ENCODE data around the gene CHMP1A.

Gene CHMP1A

DNA sequence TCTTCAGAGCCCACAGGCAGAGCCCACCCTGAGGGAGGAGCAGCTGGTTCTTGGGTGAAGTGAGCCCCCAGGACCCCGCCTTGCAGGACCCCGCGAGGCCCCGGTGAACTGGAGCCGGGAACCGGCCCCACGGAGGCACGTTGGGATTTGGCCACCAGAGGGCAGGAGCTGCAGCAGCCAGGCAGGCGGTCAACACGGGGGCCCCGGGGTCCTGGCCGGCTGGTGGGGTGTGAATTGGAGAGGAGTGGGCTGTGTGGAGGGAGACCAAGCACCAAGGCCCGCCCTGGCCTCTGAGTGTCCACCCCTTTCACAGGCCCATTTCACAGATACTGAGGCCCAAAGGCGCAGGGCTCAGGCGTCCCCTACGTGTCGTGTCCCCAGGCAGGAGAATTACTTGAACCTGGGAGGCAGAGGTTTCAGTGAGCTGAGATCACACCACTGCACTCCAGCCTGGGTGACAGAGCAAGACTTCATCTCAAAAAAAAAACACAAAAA is 41.9 kb downstream of the CHMP1A start:
- H4K20me1 ChIP-seq (ENCODE audit: insufficient read depth, low read length): no peaks in the 10 kb centered on the region
- no peak overlapping the region for H3K4me2 ChIP-seq (ENCODE audit: low read length)
- no peaks in the 10 kb centered on the region for H3K36me3 ChIP-seq (replicated peaks; ENCODE audit: low read depth, low read length)
- H3K27me3 ChIP-seq (ENCODE audit: low read depth, low read length): no peaks in the 10 kb centered on the region
- no peaks in the 10 kb centered on the region for H3K79me2 ChIP-seq (ENCODE audit: low read length)
- H2AFZ ChIP-seq (ENCODE audit: low read depth, low read length): no peak overlapping the region
- TF ChIP-seq EZH2phosphoT487 (IDR thresholded peaks at IDR 0.05; ENCODE audit: low read depth): no peak
- TF ChIP-seq, protein P1, sequence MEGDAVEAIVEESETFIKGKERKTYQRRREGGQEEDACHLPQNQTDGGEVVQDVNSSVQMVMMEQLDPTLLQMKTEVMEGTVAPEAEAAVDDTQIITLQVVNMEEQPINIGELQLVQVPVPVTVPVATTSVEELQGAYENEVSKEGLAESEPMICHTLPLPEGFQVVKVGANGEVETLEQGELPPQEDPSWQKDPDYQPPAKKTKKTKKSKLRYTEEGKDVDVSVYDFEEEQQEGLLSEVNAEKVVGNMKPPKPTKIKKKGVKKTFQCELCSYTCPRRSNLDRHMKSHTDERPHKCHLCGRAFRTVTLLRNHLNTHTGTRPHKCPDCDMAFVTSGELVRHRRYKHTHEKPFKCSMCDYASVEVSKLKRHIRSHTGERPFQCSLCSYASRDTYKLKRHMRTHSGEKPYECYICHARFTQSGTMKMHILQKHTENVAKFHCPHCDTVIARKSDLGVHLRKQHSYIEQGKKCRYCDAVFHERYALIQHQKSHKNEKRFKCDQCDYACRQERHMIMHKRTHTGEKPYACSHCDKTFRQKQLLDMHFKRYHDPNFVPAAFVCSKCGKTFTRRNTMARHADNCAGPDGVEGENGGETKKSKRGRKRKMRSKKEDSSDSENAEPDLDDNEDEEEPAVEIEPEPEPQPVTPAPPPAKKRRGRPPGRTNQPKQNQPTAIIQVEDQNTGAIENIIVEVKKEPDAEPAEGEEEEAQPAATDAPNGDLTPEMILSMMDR (IDR thresholded peaks at IDR 0.05; ENCODE audit: low read depth, low read length): peak; percentile 76
- no peak overlapping the region for H3K9ac ChIP-seq (ENCODE audit: low read length)
- no peak overlapping the region for H3K27ac ChIP-seq (ENCODE audit: low read length)
- H3K4me3 ChIP-seq (ENCODE audit: low read length): no peak overlapping the region
- no peaks in the 10 kb centered on the region for H3K4me1 ChIP-seq (ENCODE audit: low read length)
- no peaks in the 10 kb centered on the region for H3K9me3 ChIP-seq (ENCODE audit: insufficient read depth, low read length)

DNA sequence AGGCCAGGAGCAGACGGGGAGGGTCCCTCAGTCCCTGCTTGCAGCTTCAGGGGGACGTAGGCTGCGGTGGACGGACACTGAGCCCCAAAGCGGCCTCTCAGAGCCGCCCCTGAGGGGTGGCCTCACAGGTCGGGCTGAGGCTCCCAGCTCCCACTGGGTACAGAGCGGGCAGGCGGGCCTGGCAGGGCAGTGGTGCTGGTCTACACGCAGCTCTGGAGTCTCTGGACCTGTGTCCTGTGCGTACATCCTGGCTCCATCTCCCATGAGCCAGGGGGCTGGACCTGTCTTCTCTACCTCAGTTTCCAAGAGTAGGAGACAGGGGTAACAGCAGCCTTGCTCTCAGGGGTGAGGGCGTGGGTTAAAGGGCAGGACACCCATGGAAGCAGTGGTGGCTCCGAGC is 42.3 kb downstream of the CHMP1A start:
- H3K4me1 ChIP-seq (ENCODE audit: low read length): no peaks in the 10 kb centered on the region
- no peaks in the 10 kb centered on the region for H3K79me2 ChIP-seq (ENCODE audit: low read length)
- H3K4me3 ChIP-seq (ENCODE audit: low read length): no peak overlapping the region
- H3K9me3 ChIP-seq (ENCODE audit: insufficient read depth, low read length): no peaks in the 10 kb centered on the region
- no peaks in the 10 kb centered on the region for H4K20me1 ChIP-seq (ENCODE audit: insufficient read depth, low read length)
- H2AFZ ChIP-seq (ENCODE audit: low read depth, low read length): no peak overlapping the region
- no peaks in the 10 kb centered on the region for H3K36me3 ChIP-seq (replicated peaks; ENCODE audit: low read depth, low read length)
- no peaks in the 10 kb centered on the region for H3K27me3 ChIP-seq (ENCODE audit: low read depth, low read length)
- no peak overlapping the region for H3K4me2 ChIP-seq (ENCODE audit: low read length)
- TF ChIP-seq, protein P1 (IDR thresholded peaks at IDR 0.05; ENCODE audit: low read depth, low read length): no peak
- TF ChIP-seq EZH2phosphoT487 (IDR thresholded peaks at IDR 0.05; ENCODE audit: low read depth): no peak
- no peak overlapping the region for H3K27ac ChIP-seq (ENCODE audit: low read length)
- no peak overlapping the region for H3K9ac ChIP-seq (ENCODE audit: low read length)

DNA sequence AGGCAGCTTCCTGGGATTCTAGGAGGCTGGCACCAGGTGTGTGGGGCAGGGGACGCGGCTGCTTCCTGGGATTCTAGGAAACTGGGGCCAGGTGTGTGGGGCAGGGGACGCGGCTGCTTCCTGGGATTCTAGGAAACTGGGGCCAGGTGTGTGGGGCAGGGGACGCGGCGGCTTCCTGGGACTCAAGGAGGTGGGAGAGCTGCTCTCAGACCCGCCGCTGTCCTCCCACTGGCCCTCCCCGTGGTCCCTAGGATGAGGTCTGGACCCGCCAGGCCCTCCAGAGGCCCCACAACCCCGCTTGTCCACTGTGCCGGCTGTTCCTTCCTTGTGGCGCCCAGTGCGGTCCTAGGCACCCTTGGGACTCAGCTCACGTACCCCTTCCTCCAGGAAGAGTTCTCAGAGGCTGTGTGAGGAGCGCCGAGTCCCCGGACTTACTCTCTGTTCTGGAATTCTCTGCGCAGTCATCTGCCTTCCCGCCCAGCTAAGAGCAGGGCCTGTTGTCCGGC is 43.5 kb downstream of the CHMP1A start:
- no peaks in the 10 kb centered on the region for H3K27me3 ChIP-seq (ENCODE audit: low read depth, low read length)
- no peak overlapping the region for H3K9ac ChIP-seq (ENCODE audit: low read length)
- no peak overlapping the region for H3K4me2 ChIP-seq (ENCODE audit: low read length)
- H3K36me3 ChIP-seq (replicated peaks; ENCODE audit: low read depth, low read length): no peaks in the 10 kb centered on the region
- no peak overlapping the region for H2AFZ ChIP-seq (ENCODE audit: low read depth, low read length)
- H3K27ac ChIP-seq (ENCODE audit: low read length): no peak overlapping the region
- H4K20me1 ChIP-seq (ENCODE audit: insufficient read depth, low read length): no peaks in the 10 kb centered on the region
- TF ChIP-seq, protein P1 (IDR thresholded peaks at IDR 0.05; ENCODE audit: low read depth, low read length): no peak
- TF ChIP-seq EZH2phosphoT487 (IDR thresholded peaks at IDR 0.05; ENCODE audit: low read depth): no peak
- no peaks in the 10 kb centered on the region for H3K9me3 ChIP-seq (ENCODE audit: insufficient read depth, low read length)
- H3K4me1 ChIP-seq (ENCODE audit: low read length): no peaks in the 10 kb centered on the region
- no peak overlapping the region for H3K4me3 ChIP-seq (ENCODE audit: low read length)
- H3K79me2 ChIP-seq (ENCODE audit: low read length): no peaks in the 10 kb centered on the region

DNA sequence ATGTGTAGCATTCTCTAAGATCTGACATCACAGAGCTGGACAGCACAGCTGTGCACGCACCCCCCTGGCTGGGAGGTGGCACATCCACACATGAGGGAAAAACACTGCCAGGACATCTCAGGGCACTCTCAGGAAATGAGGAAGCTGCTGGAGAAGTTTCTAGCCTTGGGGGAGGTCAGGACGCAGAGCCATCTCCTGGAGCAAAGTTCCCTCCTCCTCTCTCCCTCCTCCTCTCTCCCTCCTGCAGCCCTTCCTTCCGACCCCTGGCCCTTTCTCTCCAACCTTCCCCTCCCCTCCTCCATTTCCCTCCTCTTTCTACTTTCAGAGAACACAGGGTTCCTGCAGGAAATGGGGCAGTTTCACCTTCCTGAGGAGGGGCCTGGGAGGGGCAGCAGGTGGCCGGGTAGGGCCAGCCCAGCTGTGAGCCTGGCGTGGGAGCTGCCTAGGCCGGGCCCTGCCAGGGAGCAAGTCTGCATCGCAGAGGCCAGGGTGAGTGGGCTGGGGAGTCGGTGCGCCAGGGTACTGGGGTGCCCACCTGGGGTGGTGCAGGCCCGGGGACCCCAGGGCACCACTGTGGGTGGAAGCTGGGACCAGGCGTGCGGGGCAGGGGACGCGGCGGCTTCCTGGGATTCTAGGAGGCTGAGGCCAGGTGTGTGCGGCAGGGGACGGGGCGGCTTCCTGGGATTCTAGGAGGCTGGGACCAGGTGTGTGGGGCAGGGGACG is 44.1 kb downstream of the CHMP1A start, which contains the start of gene DPEP1:
DPEP1 (plus strand) TSS at position 412 of the 723 bp plus-strand sequence. CDS start 16,769 bp downstream, outside the sequence.
- Histone ChIP-seq H3K4me3 (ENCODE audit: low read length) (no peak within 1 kb of the TSS), H3K27me3 (ENCODE audit: low read depth, low read length) (no peaks in the 10 kb centered on the region), H3K79me2 (ENCODE audit: low read length) (no peaks in the 10 kb centered on the region), H3K9ac (ENCODE audit: low read length) (no peak within 1 kb of the TSS), H3K9me3 (ENCODE audit: insufficient read depth, low read length) (no peaks in the 10 kb centered on the region), H3K36me3 (replicated peaks; ENCODE audit: low read depth, low read length) (no peaks in the 10 kb centered on the region), H3K4me2 (ENCODE audit: low read length) (no peak within 1 kb of the TSS), H3K27ac (ENCODE audit: low read length) (no peak within 1 kb of the TSS), H3K4me1 (ENCODE audit: low read length) (no peaks in the 10 kb centered on the region), H2AFZ (ENCODE audit: low read depth, low read length) (no peak within 1 kb of the TSS), H4K20me1 (ENCODE audit: insufficient read depth, low read length) (no peaks in the 10 kb centered on the region)
- TF ChIP-seq EZH2phosphoT487 (IDR thresholded peaks at IDR 0.05; ENCODE audit: low read depth): no peak
- TF ChIP-seq, protein P1 (IDR thresholded peaks at IDR 0.05; ENCODE audit: low read depth, low read length): no peak
